Activated T-cell treated with anti-CD3 and anti-CD28 coated beads, Interleukin-2, amount 50 U/mL, for 24 hours (primary cell): ENCODE results near the gene LGALS9.
A peak's percentile ranks its signal among the peaks of the same experiment; 100 is the strongest.

Experiments
- DNase-seq: peaks from one replicate; pipeline ENCODE4 v3.0.0-alpha.2; 2020
- H3K27ac Mint-ChIP-seq: 2 replicates; pipeline ENCODE4 v1.8.0; 2020; ENCODE audit warnings: mild to moderate bottlenecking, mixed read lengths
- H3K27me3 Mint-ChIP-seq: 2 replicates; pipeline ENCODE4 v1.8.0; 2020; ENCODE audit warnings: mixed read lengths
- H3K36me3 Mint-ChIP-seq: 2 replicates; pipeline ENCODE4 v1.8.0; 2020; ENCODE audit warnings: low read depth, mixed read lengths
- H3K4me1 Mint-ChIP-seq: 2 replicates; pipeline ENCODE4 v1.8.0; 2020; ENCODE audit warnings: low read depth, mixed read lengths
- H3K4me3 Mint-ChIP-seq: 2 replicates; pipeline ENCODE4 v1.8.0; 2020; ENCODE audit warnings: mild to moderate bottlenecking, moderate library complexity, mixed read lengths
- H3K9me3 Mint-ChIP-seq: 2 replicates; pipeline ENCODE4 v1.8.0; 2020; ENCODE audit warnings: mixed read lengths

LGALS9 gene

DNA sequence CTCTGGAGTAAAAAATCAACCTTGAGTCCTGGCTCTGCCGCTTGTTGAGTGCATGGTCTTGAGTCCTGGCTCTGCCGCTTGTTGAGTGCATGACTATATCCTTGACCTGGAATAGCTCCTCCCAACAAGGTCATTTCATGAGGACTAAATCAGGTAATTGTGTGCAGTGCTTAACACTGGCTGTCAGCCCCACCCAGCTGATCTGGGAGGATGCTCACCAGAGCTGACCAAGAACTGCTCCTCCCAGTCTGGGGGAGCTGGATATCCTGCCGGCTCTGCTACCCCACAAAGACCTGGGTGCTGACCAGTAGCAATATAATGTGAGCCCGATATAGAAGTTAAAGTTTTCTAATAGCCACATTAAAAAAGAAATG, 20.7 kb upstream of the LGALS9 start:
- Mint-ChIP-seq H3K27me3 (no peaks in the 10 kb centered on the region), H3K4me3 (no peak overlapping the region), H3K27ac (no peak overlapping the region), H3K4me1 (peaks cover 29% of the 10 kb centered on the region), H3K9me3 (no peaks in the 10 kb centered on the region), H3K36me3 (peaks cover 94% of the 10 kb centered on the region)
- DNase-seq = no peak

DNA sequence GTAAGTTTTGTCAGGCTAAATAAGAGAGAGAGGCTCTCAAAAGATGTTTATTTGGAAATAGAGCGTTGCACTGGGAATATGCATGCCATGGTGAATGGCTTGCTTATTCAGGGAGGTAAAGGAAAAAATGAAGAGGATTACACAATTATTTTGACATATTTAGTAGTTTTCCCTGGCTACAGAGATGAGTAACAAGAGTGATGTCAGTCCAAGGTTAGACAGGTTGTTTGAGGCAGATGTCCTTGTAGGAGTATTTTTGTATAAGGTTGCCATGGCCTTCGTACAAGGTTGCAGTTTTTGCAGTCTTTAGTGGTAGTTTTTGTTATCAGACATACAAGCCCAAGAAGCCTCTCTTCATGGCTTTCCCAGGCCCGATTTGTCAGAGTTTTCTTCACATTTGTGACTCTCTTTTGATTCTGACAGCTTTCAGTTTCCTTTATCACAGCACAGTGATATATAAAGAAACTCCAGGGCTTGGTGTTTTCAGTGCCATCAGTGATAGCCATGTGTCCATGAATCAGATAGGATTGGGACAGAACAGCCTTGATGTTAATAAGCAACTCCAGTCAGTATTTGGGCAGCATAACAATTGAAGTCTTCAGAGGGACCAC, 18.7 kb upstream of the LGALS9 start:
- H3K27me3 Mint-ChIP-seq = no peaks in the 10 kb centered on the region
- peaks cover 47% of the 10 kb centered on the region for H3K4me1 Mint-ChIP-seq
- H3K27ac Mint-ChIP-seq = peak overlapping the region; percentile 50
- H3K4me3 Mint-ChIP-seq = no peak overlapping the region
- DNase-seq = no peak
- no peaks in the 10 kb centered on the region for H3K9me3 Mint-ChIP-seq
- peaks cover 98% of the 10 kb centered on the region for H3K36me3 Mint-ChIP-seq

GRCh38 chr17:27613433-27613832, 17.6 kb upstream of the LGALS9 start:
- Mint-ChIP-seq H3K27me3 (no peaks in the 10 kb centered on the region), H3K9me3 (no peaks in the 10 kb centered on the region), H3K27ac (no peak overlapping the region), H3K4me3 (no peak overlapping the region), H3K4me1 (peaks cover 37% of the 10 kb centered on the region), H3K36me3 (peaks cover 98% of the 10 kb centered on the region)
- no peak for DNase-seq

- Mint-ChIP-seq H3K27ac (peak overlapping the region; percentile 35), H3K4me3 (no peak overlapping the region), H3K36me3 (peaks cover 97% of the 10 kb centered on the region), H3K4me1 (peaks cover 39% of the 10 kb centered on the region), H3K27me3 (no peaks in the 10 kb centered on the region), H3K9me3 (no peaks in the 10 kb centered on the region)
- no peak for DNase-seq
These were observed 15.9 kb upstream of the LGALS9 start for GRCh38 chr17:27615121-27615520.

- Mint-ChIP-seq H3K4me1 (peaks cover 48% of the 10 kb centered on the region), H3K9me3 (no peaks in the 10 kb centered on the region), H3K36me3 (peaks cover 99% of the 10 kb centered on the region), H3K27ac (peak overlapping the region; percentile 82), H3K27me3 (no peaks in the 10 kb centered on the region), H3K4me3 (peak overlapping the region; percentile 4)
- DNase-seq = no peak
These were observed 14.6 kb upstream of the LGALS9 start for GRCh38 chr17:27616414-27616813.

DNA sequence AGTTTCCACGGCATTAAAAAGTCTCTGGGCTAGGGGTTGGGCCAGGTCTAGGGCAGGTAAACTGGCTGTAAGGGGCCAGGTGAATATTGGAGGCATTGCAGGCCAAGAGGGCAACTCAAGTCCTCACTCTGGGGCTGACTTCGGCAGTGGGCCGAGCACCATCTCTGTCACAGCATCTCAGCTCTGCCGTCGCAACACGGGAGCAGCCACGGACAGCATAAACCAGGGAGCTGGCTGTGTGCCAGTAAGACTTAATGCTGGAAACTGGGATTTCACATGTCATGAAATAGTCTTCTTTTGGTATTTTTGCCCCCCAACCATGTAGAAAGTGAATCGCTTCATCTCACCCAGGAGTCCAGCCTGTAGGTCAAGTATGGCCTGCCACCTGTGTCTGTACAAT, 12.6 kb upstream of the LGALS9 start:
- Mint-ChIP-seq H3K9me3 (no peaks in the 10 kb centered on the region), H3K27me3 (no peaks in the 10 kb centered on the region), H3K4me3 (no peak overlapping the region), H3K27ac (peak overlapping the region; percentile 29), H3K4me1 (peaks cover 37% of the 10 kb centered on the region), H3K36me3 (peaks cover 99% of the 10 kb centered on the region)
- DNase-seq = no peak

DNA sequence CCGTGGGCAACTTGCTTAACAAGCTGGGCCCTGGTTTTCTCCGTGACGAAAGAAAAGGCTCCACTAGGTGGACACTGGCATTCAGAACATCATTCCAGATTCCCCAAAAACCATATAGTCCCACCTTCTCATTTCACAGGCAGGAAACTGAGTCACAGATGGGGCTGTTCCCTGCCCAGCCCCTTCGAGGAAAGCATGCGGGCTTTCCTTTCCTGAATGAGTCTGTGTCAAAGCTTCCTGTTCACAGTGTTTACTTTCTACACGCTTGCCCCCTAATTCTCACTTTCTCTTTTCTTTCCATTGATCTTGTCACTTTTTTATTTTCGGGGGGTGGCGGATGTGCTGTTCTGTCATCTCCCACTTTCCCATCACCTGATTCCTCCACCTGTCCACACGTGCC, 10.3 kb upstream of the LGALS9 start:
- peaks cover 97% of the 10 kb centered on the region for H3K36me3 Mint-ChIP-seq
- H3K27me3 Mint-ChIP-seq = no peaks in the 10 kb centered on the region
- H3K27ac Mint-ChIP-seq = peak overlapping the region; percentile 9
- DNase-seq = no peak
- no peak overlapping the region for H3K4me3 Mint-ChIP-seq
- H3K4me1 Mint-ChIP-seq = peaks cover 27% of the 10 kb centered on the region
- no peaks in the 10 kb centered on the region for H3K9me3 Mint-ChIP-seq

- DNase-seq = no peak
- no peaks in the 10 kb centered on the region for H3K9me3 Mint-ChIP-seq
- H3K4me3 Mint-ChIP-seq = no peak overlapping the region
- H3K4me1 Mint-ChIP-seq = peaks cover 19% of the 10 kb centered on the region
- H3K27me3 Mint-ChIP-seq = no peaks in the 10 kb centered on the region
- H3K27ac Mint-ChIP-seq = peak overlapping the region; percentile 9
- peaks cover 95% of the 10 kb centered on the region for H3K36me3 Mint-ChIP-seq
These were observed 9.5 kb upstream of the LGALS9 start for GRCh38 chr17:27621536-27621935.

GRCh38 chr17:27621942-27622559, 8.9 kb upstream of the LGALS9 start:
- Mint-ChIP-seq H3K9me3 (no peaks in the 10 kb centered on the region), H3K27me3 (no peaks in the 10 kb centered on the region), H3K4me3 (no peak overlapping the region), H3K4me1 (peaks cover 14% of the 10 kb centered on the region), H3K36me3 (peaks cover 95% of the 10 kb centered on the region), H3K27ac (peak overlapping the region; percentile 26)
- no peak for DNase-seq

DNA sequence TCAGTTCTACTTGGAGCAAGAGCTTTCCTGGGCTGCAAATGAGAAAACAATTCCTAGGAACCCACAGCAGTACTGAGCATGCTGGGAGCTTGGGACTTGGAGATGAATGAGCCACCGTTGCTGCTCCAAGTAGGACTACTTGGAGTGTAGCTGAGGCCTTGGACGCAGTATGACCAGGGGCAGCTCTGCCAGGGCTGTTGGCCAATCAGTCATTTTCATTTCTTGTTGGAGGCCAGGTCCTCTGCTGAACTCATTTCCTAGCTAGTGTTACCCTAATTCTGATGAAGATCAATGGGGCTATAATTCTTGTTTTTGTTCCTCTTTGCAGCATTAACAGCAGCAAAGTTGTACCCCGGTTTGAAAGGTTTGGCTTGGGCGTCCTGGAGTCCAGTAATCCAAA, 8.0 kb upstream of the LGALS9 start:
- Mint-ChIP-seq H3K27me3 (no peaks in the 10 kb centered on the region), H3K4me1 (peaks cover 14% of the 10 kb centered on the region), H3K27ac (no peak overlapping the region), H3K4me3 (no peak overlapping the region), H3K9me3 (no peaks in the 10 kb centered on the region), H3K36me3 (peaks cover 91% of the 10 kb centered on the region)
- DNase-seq = no peak

- Mint-ChIP-seq H3K4me3 (no peak overlapping the region), H3K27me3 (no peaks in the 10 kb centered on the region), H3K9me3 (no peaks in the 10 kb centered on the region), H3K27ac (no peak overlapping the region), H3K36me3 (peaks cover 88% of the 10 kb centered on the region), H3K4me1 (peaks cover 17% of the 10 kb centered on the region)
- no peak for DNase-seq
These were observed 7.4 kb upstream of the LGALS9 start for GRCh38 chr17:27623614-27624013.

GRCh38 chr17:27624539-27624938, 6.4 kb upstream of the LGALS9 start:
- Mint-ChIP-seq H3K36me3 (peaks cover 87% of the 10 kb centered on the region), H3K9me3 (no peaks in the 10 kb centered on the region), H3K27me3 (no peaks in the 10 kb centered on the region), H3K4me3 (no peak overlapping the region), H3K4me1 (peaks cover 19% of the 10 kb centered on the region), H3K27ac (no peak overlapping the region)
- no peak for DNase-seq

DNA sequence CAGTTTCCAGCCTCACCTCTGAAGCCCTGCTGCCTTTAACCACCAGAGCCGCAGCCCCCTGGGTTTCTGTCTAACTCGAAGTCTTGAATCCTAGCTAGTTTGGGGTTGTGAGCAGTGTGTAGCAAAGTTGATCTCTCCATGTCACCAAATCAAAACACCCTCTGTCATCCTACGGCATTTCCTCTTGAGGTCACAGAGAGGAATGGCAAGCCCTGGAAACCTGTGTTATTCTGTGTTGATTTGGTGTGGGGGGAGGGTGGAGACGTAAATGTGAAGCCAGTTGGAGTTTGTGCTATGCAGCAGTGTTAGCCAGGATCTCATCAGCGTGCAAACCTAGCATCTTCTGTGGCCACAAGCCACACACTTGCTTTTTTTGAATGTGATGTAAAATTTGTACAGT, 5.1 kb upstream of the LGALS9 start:
- Mint-ChIP-seq H3K9me3 (no peaks in the 10 kb centered on the region), H3K4me3 (no peak overlapping the region), H3K36me3 (peaks cover 81% of the 10 kb centered on the region), H3K27me3 (no peaks in the 10 kb centered on the region), H3K4me1 (peaks cover 19% of the 10 kb centered on the region), H3K27ac (no peak overlapping the region)
- no peak for DNase-seq

GRCh38 chr17:27627514-27627913, 3.5 kb upstream of the LGALS9 start:
- Mint-ChIP-seq H3K4me1 (peaks cover 29% of the 10 kb centered on the region), H3K9me3 (no peaks in the 10 kb centered on the region), H3K4me3 (no peak overlapping the region), H3K27me3 (no peaks in the 10 kb centered on the region), H3K36me3 (peaks cover 67% of the 10 kb centered on the region), H3K27ac (peak overlapping the region; percentile 0)
- DNase-seq = no peak

DNA sequence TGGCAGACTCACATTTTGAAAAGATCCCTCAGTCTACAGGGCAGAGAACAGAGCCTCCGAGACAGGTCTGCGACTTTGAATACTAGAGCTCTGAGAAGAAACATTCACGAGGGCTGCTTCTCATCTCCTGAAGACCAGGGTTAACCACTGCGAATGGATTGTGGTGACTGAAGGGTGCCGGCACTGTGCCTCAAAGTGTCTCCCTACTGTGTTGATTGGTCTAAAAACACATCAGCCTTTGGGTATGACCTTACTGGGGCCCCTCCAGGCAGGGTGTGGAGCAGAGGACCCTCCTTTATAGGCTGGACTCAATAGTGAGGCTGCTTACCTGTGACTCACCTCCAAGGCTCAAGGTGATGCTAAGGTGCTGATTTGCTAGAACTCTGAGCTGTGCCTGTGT, 2.6 kb upstream of the LGALS9 start:
- no peak overlapping the region for H3K4me3 Mint-ChIP-seq
- peaks cover 59% of the 10 kb centered on the region for H3K36me3 Mint-ChIP-seq
- peak overlapping the region; percentile 66 for H3K27ac Mint-ChIP-seq
- H3K27me3 Mint-ChIP-seq = no peaks in the 10 kb centered on the region
- peaks cover 35% of the 10 kb centered on the region for H3K4me1 Mint-ChIP-seq
- DNase-seq = no peak
- no peaks in the 10 kb centered on the region for H3K9me3 Mint-ChIP-seq
